GM12891 (cell line): ENCODE results near the gene BTBD9.

Source experiments
- PAX5 ChIP-seq: IDR thresholded peaks from 2 replicates; pipeline ENCODE4 v1.6.1; 2011; ENCODE audit warnings: low read length, moderate library complexity, mild to moderate bottlenecking; ENCODE audit not compliant: insufficient read depth, severe bottlenecking
- POLR2A ChIP-seq: IDR thresholded peaks from 2 replicates; pipeline ENCODE4 v1.6.1; 2011; ENCODE audit warnings: low read depth, low read length, control low read depth
- POLR2AphosphoS5 ChIP-seq: IDR thresholded peaks from 2 replicates; pipeline ENCODE4 v1.6.1; 2011; ENCODE audit warnings: low read depth, low read length, control low read depth
- SPI1 ChIP-seq: IDR thresholded peaks from 2 replicates; pipeline ENCODE4 v1.6.1; 2011; ENCODE audit warnings: low read depth, low read length, control low read depth
- TAF1 ChIP-seq: IDR thresholded peaks from 2 replicates; pipeline ENCODE4 v1.6.1; 2011; ENCODE audit warnings: low read depth, low read length, control low read depth

GRCh38 chr6:38589367-38589720 is 50.4 kb downstream of the BTBD9 start:
- TF ChIP-seq POLR2A (no peak), SPI1 (no peak), POLR2AphosphoS5 (no peak), PAX5 (no peak), TAF1 (no peak)
